ENCODE measurements around the gene PRMT7. TPM values are rescaled to one million over a fixed set of nuclear protein-coding genes. Genes with fewer than 3 reads are reported as not detected.

Gene PRMT7
- polyA plus RNA-seq, 1 donor, result 39.9 TPM

- no peak for DNase-seq (ENCODE audit: low read depth)
Observed at GRCh38 chr16:68300734-68301459, 9.9 kb upstream of the PRMT7 start.

DNA sequence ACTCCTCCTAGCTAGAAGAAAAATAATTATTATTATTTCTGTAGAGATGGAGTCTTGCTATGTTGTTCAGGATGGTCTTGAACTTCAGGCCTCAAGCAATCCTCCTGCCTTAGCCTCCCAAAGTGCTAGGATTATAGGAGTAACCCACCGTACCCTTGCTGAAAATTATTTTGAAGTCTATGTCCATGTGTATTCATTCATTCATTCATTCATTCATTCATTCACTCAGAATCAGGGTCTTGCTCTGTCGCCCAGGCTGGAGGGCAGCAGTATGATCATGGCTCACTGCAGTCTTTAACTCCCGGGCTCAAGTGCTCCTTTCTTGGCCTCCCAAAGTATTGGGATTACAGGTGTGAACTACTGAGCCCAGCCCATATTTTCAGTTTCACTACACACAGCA is 4.2 kb upstream of the PRMT7 start:
- DNase-seq (ENCODE audit: low read depth), result no peak

GRCh38 chr16:68309799-68310198 is 1.0 kb upstream of the PRMT7 start:
- DNase-seq (ENCODE audit: low read depth), result no peak

DNA sequence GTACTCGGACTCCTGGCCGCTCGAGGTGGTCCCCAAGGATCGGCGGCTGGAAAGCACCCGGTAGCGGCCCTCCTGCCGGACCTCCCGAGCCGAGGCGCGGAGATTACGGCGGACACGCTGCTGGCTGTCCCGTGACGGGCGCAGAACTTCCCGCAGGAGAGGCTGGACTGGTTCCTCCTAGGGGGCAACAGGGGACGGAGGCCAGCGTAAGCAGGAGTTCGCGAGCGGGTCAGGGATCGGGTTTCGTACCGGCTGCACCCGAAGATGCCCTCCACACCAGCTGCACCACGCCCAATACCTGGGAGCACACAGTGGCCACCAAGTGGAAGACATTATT is 414 bp upstream of the PRMT7 start:
- no peak for DNase-seq (ENCODE audit: low read depth)

- no peak for DNase-seq (ENCODE audit: low read depth)
Observed at GRCh38 chr16:68313116-68313515, 2.3 kb downstream of the PRMT7 start.

GRCh38 chr16:68319185-68319908 is 8.5 kb downstream of the PRMT7 start:
- DNase-seq (ENCODE audit: low read depth), result no peak

- no peak for DNase-seq (ENCODE audit: low read depth)
Observed at GRCh38 chr16:68324336-68324735, 13.5 kb downstream of the PRMT7 start.

GRCh38 chr16:68324780-68325357 is 14.1 kb downstream of the PRMT7 start:
- DNase-seq (ENCODE audit: low read depth), result no peak

DNA sequence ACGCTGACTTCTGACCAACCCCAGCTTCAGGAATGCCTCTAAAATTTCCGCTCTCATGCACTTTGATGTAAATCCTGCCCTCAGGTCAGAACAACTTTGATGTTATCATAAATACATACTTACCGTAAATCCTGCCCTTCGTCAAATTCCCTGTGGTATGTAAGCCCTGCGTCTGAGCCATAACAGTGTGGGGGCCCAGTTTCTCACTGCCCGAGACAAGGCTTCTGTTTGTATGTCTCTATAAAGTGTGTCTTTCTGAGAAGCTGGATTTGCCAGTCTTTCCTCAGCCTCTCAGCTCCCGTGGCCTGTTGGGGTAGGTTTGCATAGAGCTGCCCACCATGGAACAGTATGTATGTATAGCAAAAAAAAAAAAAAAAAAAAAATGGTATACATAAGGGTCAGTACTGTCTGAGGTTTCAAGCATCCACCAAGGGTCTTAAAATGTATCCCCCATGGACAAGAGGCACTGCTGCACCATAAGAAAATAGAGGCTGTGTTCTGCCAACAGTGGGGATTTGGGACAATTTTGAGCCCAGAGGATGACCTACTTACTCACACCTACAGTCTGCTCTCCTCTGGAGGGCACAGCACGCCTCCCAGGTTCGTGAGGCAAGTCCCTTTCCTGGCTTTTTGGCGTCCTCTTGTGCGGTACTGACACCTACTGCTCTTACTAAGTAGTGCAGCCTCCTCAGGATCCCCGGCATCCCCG is 17.5 kb downstream of the PRMT7 start:
- peak; percentile 39 for DNase-seq (ENCODE audit: low read depth)

GRCh38 chr16:68328860-68329390 is 18.1 kb downstream of the PRMT7 start:
- no peak for DNase-seq (ENCODE audit: low read depth)

DNA sequence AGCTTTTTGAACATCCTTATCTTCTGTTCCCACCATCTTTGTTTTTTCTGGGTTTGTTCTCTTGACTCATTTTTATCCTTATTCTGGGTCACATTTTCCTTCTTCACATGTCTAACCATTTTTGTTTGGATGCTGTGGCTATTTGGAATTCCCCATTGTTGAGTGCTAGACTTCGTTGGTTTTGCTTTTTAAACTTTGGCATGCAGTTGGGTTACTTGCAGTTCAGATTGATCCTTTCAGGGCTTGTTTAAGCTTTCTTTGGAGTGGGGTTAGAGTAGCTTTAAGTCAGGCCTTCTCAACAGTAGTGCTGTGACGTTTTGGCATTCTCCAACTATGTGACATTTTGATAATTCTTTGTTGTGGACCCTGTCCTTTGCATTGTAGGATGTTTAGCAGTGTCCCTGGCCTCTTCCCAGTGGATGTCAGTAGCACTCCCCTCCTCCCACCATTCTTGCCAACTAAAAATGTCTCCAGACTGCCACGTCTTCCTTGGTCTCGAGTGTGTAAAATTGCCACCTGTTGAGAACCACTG is 21.1 kb downstream of the PRMT7 start:
- DNase-seq (ENCODE audit: low read depth), result no peak

- peak; percentile 24 for DNase-seq (ENCODE audit: low read depth)
Observed at GRCh38 chr16:68332411-68333121, 21.7 kb downstream of the PRMT7 start.

DNA sequence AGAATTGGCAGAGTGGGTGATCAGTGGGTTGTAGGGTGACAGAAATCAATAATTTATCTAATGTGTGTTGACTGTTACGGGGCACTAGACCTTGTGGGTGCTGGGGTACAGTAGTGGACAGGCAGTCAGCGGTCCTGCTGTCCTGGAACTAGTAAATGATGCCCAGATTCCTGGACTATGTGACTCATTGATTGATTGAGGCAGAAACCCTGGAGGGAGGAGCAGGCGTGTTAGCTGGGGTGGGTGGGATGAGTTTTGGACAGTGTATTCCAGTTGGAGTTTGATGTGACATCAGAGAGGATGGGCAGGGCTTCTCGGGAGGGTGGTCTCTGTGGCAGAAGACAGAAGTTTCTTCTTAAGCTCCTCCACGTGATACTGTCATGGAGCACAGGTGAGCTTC is 24.4 kb downstream of the PRMT7 start:
- DNase-seq (ENCODE audit: low read depth), result no peak

GRCh38 chr16:68338326-68339119 is 27.7 kb downstream of the PRMT7 start:
- DNase-seq (ENCODE audit: low read depth), result no peak

- DNase-seq (ENCODE audit: low read depth), result no peak
Observed at GRCh38 chr16:68339214-68339613, 28.4 kb downstream of the PRMT7 start.

DNA sequence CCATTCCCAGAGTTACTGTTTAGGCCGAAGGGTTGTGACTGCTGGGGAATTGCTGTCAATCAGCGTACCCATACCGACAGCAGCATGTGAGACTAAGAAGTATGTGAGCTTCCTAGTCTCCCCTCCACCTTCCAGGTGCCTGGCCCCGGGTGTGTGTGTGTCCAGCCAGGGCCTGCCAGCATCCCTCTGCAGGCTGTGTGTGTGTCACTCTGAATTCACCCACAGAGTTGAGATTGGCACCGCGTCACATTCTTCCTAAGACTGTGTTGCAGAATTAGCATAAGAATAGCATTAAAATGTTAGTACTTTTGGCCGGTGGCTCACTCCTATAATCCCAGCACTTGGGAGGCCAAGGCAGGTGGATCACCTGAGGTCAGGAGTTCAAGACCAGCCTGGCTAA is 31.8 kb downstream of the PRMT7 start:
- no peak for DNase-seq (ENCODE audit: low read depth)

DNA sequence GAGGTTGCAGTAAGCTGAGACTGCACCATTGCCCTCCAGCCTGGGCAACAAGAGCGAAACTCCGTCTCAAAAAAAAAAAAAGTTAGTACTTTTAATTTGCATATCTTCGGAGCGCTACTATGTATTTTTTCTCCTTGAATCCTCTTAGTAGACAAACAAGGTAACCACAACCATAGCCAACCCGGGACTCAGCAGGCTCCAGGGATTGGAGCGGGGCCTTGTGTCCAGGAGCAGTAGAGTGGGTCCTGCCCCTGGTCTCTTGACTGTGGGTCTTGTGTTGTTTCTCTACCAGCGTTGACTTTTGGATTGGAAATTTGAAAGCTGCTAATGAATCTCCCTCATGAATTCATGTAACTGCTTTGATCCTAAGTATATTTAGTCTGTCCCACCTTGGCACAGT is 32.3 kb downstream of the PRMT7 start:
- DNase-seq (ENCODE audit: low read depth), result no peak

GRCh38 chr16:68344252-68344651 is 33.4 kb downstream of the PRMT7 start:
- no peak for DNase-seq (ENCODE audit: low read depth)

- DNase-seq (ENCODE audit: low read depth), result no peak
Observed at GRCh38 chr16:68345351-68345810, 34.6 kb downstream of the PRMT7 start.

GRCh38 chr16:68345958-68346635 is 35.3 kb downstream of the PRMT7 start:
- DNase-seq (ENCODE audit: low read depth), result no peak
